GM23338 (cell line): ENCODE data around the gene PKNOX2. TPM values are rescaled to one million over a fixed set of nuclear protein-coding genes. Genes with fewer than 3 reads are reported as not detected.

Source experiments
- ATAC-seq: fragments of 200-7000 bp; cut with Tn5 transposase; 3 replicates; pipeline ENCODE4 v1.9.1; 2020
- DNase-seq: peaks from one replicate; pipeline ENCODE4 v3.0.0-alpha.2; 2015; ENCODE audit warnings: low spot score
- H2AFZ ChIP-seq: fragments of 200-600 bp; sonication (generic); 2 replicates; pipeline ENCODE4 v1.8.0; 2016; ENCODE audit warnings: antibody characterized with exemption, mild to moderate bottlenecking, moderate library complexity
- H3F3A ChIP-seq: fragments of 200-600 bp; sonication (generic); replicated peaks from 2 replicates; pipeline ENCODE4 v1.8.0; 2017; ENCODE audit warnings: antibody characterized with exemption, mixed run types, low read depth
- H3K27ac ChIP-seq: fragments of 200-600 bp; sonication (generic); 2 replicates; pipeline ENCODE4 v1.6.1; 2016; ENCODE audit warnings: low read depth
- H3K27me3 ChIP-seq: fragments of 200-600 bp; sonication (generic); 2 replicates; pipeline ENCODE4 v1.8.0; 2016; ENCODE audit warnings: mild to moderate bottlenecking, mixed run types, moderate library complexity; ENCODE audit not compliant: insufficient read depth
- H3K36me3 ChIP-seq: fragments of 200-600 bp; sonication (generic); 2 replicates; pipeline ENCODE4 v1.8.0; 2016; ENCODE audit warnings: mild to moderate bottlenecking; ENCODE audit not compliant: insufficient read depth
- H3K4me1 ChIP-seq: fragments of 200-600 bp; sonication (generic); 2 replicates; pipeline ENCODE4 v1.8.0; 2016; ENCODE audit warnings: mild to moderate bottlenecking, moderate library complexity; ENCODE audit not compliant: insufficient read depth
- H3K4me2 ChIP-seq: fragments of 200-600 bp; sonication (generic); 2 replicates; pipeline ENCODE4 v1.7.1; 2017; ENCODE audit warnings: mixed run types
- H3K4me3 ChIP-seq: fragments of 200-600 bp; sonication (generic); 2 replicates; pipeline ENCODE4 v1.6.1; 2016; ENCODE audit warnings: mixed run types
- H3K79me2 ChIP-seq: fragments of 200-600 bp; sonication (generic); replicated peaks from 2 replicates; pipeline ENCODE4 v1.8.0; 2017; ENCODE audit warnings: mild to moderate bottlenecking; ENCODE audit not compliant: insufficient read depth
- H3K9me2 ChIP-seq: fragments of 200-600 bp; sonication (generic); 2 replicates; pipeline ENCODE4 v1.8.0; 2017; ENCODE audit not compliant: insufficient read depth
- H4K20me1 ChIP-seq: fragments of 200-600 bp; sonication (generic); replicated peaks from 2 replicates; pipeline ENCODE4 v1.8.0; 2017; ENCODE audit warnings: mild to moderate bottlenecking; ENCODE audit not compliant: insufficient read depth
- H3K27ac Mint-ChIP-seq: 2 replicates; pipeline ENCODE4 v1.8.0; 2020; ENCODE audit warnings: inconsistent platforms, mild to moderate bottlenecking, moderate library complexity, mixed read lengths
- H3K27me3 Mint-ChIP-seq: 3 replicates; pipeline ENCODE4 v1.8.0; 2022; ENCODE audit warnings: low read depth, mild to moderate bottlenecking, moderate library complexity, mixed read lengths, inconsistent platforms; ENCODE audit not compliant: insufficient read depth, poor library complexity
- H3K36me3 Mint-ChIP-seq: 3 replicates; pipeline ENCODE4 v1.8.0; 2021; ENCODE audit warnings: low read depth, mild to moderate bottlenecking, inconsistent platforms, moderate library complexity, mixed read lengths
- H3K4me1 Mint-ChIP-seq: 3 replicates; pipeline ENCODE4 v1.8.0; 2020; ENCODE audit warnings: mild to moderate bottlenecking, inconsistent platforms, mixed read lengths
- H3K4me3 Mint-ChIP-seq: 3 replicates; pipeline ENCODE4 v1.8.0; 2021; ENCODE audit warnings: moderate library complexity, mild to moderate bottlenecking, inconsistent platforms, mixed read lengths
- H3K9me3 Mint-ChIP-seq: 3 replicates; pipeline ENCODE4 v1.8.0; 2020; ENCODE audit warnings: moderate library complexity, mild to moderate bottlenecking, inconsistent platforms, mixed read lengths
- CREB1 ChIP-seq: fragments of 250-450 bp; sonication (Bioruptor Pico); IDR thresholded peaks from 2 replicates; pipeline ENCODE4 v1.5.0; 2020; ENCODE audit warnings: low read depth, mild to moderate bottlenecking, moderate library complexity
- EZH2 ChIP-seq: fragments of 200-600 bp; sonication (generic); IDR thresholded peaks from one replicate; pipeline ENCODE4 v1.8.0; 2017; ENCODE audit warnings: antibody characterized with exemption, mild to moderate bottlenecking, low read depth; ENCODE audit not compliant: unreplicated experiment
- JUNB ChIP-seq: IDR thresholded peaks from one replicate; pipeline ENCODE4 v1.6.1; 2016; ENCODE audit warnings: antibody characterized with exemption; ENCODE audit not compliant: unreplicated experiment
- POLR2AphosphoS5 ChIP-seq: IDR thresholded peaks from 2 replicates; pipeline ENCODE4 v1.6.1; 2016; ENCODE audit warnings: antibody characterized with exemption, low read depth
- STAT1 ChIP-seq: IDR thresholded peaks from one replicate; pipeline ENCODE4 v1.6.1; 2016; ENCODE audit warnings: antibody characterized with exemption; ENCODE audit not compliant: unreplicated experiment
- ZNF114 ChIP-seq: fragments of 250-450 bp; sonication (Bioruptor Pico); IDR thresholded peaks from 2 replicates; pipeline ENCODE4 v1.5.0; 2020; ENCODE audit warnings: mild to moderate bottlenecking, moderate library complexity
- ZNF331 ChIP-seq: fragments of 250-450 bp; sonication (Bioruptor Pico); IDR thresholded peaks from 2 replicates; pipeline ENCODE4 v1.5.0; 2020; ENCODE audit warnings: low read depth, mild to moderate bottlenecking, moderate library complexity
- polyA plus RNA-seq: library from polyadenylated mRNA; unstranded; fragments of >200 nt; fragmentation: Nextera tagmentation; extraction: Ambion mirVana; gene quantifications from 2 replicates; pipeline ENCODE4 v1.2.1, GENCODE V29; 2016
- total RNA-seq: library from RNA; depleted of rRNA; stranded (reverse); fragments of >200 nt; shearing (Covaris generic); gene quantifications from 2 replicates; pipeline ENCODE4 v1.2.3, GENCODE V29; 2014
- TF ChIP-seq, protein P1 (sequence below): IDR thresholded peaks from one replicate; pipeline ENCODE4 v1.6.1; 2018; ENCODE audit warnings: antibody characterized with exemption; ENCODE audit not compliant: unreplicated experiment
- TF ChIP-seq, protein P2 (sequence below), 2 experiments: fragments of 200-600 bp in 1 of 2; sonication (generic) in 1 of 2; conservative IDR thresholded peaks; 2 replicates each; pipeline versions ENCODE4 v1.5.1 to v1.6.1; 2016 to 2017; ENCODE audit warnings: antibody characterized with exemption in 2 of 2, low read depth in 2 of 2, mild to moderate bottlenecking in 2 of 2, moderate library complexity in 1 of 2
- TF ChIP-seq, protein P3 (sequence below): IDR thresholded peaks from 2 replicates; pipeline ENCODE4 v1.6.1; 2016; ENCODE audit warnings: antibody characterized with exemption

PKNOX2 gene
- total and polyA plus RNA-seq, 2 experiments from 2014 or later, result 0.42 to 0.83 TPM

DNA sequence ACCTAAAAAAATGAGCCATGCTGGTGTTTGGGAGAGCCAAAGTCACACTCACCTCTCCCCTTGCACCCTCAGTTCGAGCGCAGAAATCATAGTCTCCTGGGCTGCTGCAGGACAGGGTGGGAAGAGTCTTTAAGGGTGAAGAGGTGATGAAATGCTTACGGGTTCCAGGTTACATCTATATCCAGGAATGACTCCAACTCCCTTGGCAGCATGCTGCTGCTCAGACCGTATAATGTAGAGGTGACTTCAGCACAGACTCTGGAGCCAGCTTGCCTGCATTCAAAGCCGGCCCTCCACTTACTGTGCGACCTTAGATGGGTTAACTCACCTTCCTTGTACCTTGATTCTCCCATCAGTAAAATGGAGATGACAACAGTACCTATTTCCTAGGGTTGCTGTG, 17.3 kb upstream of the PKNOX2 start (continued):
- TF ChIP-seq JUNB (no peak), STAT1 (no peak), EZH2 (no peak), CREB1 (CRISPR knock-in tag) (no peak), ZNF331 (no peak), POLR2AphosphoS5 (no peak)
- TF ChIP-seq, protein P1, sequence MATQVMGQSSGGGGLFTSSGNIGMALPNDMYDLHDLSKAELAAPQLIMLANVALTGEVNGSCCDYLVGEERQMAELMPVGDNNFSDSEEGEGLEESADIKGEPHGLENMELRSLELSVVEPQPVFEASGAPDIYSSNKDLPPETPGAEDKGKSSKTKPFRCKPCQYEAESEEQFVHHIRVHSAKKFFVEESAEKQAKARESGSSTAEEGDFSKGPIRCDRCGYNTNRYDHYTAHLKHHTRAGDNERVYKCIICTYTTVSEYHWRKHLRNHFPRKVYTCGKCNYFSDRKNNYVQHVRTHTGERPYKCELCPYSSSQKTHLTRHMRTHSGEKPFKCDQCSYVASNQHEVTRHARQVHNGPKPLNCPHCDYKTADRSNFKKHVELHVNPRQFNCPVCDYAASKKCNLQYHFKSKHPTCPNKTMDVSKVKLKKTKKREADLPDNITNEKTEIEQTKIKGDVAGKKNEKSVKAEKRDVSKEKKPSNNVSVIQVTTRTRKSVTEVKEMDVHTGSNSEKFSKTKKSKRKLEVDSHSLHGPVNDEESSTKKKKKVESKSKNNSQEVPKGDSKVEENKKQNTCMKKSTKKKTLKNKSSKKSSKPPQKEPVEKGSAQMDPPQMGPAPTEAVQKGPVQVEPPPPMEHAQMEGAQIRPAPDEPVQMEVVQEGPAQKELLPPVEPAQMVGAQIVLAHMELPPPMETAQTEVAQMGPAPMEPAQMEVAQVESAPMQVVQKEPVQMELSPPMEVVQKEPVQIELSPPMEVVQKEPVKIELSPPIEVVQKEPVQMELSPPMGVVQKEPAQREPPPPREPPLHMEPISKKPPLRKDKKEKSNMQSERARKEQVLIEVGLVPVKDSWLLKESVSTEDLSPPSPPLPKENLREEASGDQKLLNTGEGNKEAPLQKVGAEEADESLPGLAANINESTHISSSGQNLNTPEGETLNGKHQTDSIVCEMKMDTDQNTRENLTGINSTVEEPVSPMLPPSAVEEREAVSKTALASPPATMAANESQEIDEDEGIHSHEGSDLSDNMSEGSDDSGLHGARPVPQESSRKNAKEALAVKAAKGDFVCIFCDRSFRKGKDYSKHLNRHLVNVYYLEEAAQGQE, result no peak
- TF ChIP-seq, protein P2, sequence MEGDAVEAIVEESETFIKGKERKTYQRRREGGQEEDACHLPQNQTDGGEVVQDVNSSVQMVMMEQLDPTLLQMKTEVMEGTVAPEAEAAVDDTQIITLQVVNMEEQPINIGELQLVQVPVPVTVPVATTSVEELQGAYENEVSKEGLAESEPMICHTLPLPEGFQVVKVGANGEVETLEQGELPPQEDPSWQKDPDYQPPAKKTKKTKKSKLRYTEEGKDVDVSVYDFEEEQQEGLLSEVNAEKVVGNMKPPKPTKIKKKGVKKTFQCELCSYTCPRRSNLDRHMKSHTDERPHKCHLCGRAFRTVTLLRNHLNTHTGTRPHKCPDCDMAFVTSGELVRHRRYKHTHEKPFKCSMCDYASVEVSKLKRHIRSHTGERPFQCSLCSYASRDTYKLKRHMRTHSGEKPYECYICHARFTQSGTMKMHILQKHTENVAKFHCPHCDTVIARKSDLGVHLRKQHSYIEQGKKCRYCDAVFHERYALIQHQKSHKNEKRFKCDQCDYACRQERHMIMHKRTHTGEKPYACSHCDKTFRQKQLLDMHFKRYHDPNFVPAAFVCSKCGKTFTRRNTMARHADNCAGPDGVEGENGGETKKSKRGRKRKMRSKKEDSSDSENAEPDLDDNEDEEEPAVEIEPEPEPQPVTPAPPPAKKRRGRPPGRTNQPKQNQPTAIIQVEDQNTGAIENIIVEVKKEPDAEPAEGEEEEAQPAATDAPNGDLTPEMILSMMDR (conservative IDR thresholded peaks at IDR 0.05; ENCODE audit: low read depth in 2 of 2), result no peak

DNA sequence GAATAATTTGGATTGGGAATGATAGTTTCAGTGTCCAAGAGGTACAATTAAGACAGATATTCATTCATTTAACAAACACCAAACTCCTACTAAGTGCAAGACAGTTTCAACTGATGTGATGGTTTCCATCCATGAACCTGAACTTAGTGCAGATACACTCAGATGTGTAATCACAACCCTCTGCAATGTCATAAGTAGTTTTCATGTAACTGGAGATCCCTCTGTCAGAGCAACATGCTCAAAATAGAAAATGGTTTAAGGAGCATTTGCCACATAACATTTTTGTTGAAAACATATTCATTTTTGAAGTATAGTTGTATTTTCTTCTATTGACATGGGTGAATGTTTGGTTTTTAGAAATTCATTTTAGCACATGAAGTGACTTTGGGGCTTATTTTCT, 16.5 kb upstream of the PKNOX2 start:
- Histone ChIP-seq H3K79me2 (no peaks in the 10 kb centered on the region), H3K27me3 (peaks cover 59% of the 10 kb centered on the region), H3K27ac (no peak overlapping the region), H2AFZ (no peak overlapping the region), H3K9me2 (no peaks in the 10 kb centered on the region), H3K36me3 (no peaks in the 10 kb centered on the region; the same call in 1 of the 2 replicates), H3K4me1 (peaks cover 22% of the 10 kb centered on the region), H3F3A (no peaks in the 10 kb centered on the region), H3K4me2 (no peak overlapping the region), H3K4me3 (no peak overlapping the region), H4K20me1 (no peaks in the 10 kb centered on the region)
- H3K27ac Mint-ChIP-seq, result no peak overlapping the region
- no peak overlapping the region for H3K4me3 Mint-ChIP-seq
- H3K36me3 Mint-ChIP-seq, result no peaks in the 10 kb centered on the region
- DNase-seq (no peak), ATAC-seq (no peak)
- peaks cover 26% of the 10 kb centered on the region for H3K27me3 Mint-ChIP-seq
- no peaks in the 10 kb centered on the region; the same call in 2 of the 3 replicates for H3K9me3 Mint-ChIP-seq
- H3K4me1 Mint-ChIP-seq, result peaks cover 35% of the 10 kb centered on the region
- TF ChIP-seq, protein P3, sequence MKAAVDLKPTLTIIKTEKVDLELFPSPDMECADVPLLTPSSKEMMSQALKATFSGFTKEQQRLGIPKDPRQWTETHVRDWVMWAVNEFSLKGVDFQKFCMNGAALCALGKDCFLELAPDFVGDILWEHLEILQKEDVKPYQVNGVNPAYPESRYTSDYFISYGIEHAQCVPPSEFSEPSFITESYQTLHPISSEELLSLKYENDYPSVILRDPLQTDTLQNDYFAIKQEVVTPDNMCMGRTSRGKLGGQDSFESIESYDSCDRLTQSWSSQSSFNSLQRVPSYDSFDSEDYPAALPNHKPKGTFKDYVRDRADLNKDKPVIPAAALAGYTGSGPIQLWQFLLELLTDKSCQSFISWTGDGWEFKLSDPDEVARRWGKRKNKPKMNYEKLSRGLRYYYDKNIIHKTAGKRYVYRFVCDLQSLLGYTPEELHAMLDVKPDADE, result no peak
- no peak for TF ChIP-seq ZNF114 (CRISPR knock-in tag)
- TF ChIP-seq, protein P2 (conservative IDR thresholded peaks at IDR 0.05; ENCODE audit: low read depth in 2 of 2), result no peak
- TF ChIP-seq EZH2, result no peak
- no peak for TF ChIP-seq ZNF331
